Esophagus muscularis mucosa (tissue), 4 donors: ENCODE results near the gene EXOC3L1.

Source experiments
- EP300 ChIP-seq: sonication (generic); formaldehyde crosslinking; IDR thresholded peaks from one replicate; pipeline ENCODE4 v1.6.1; 2017; ENCODE audit warnings: antibody characterized with exemption
- POLR2A ChIP-seq: fragments of 450-650 bp; IDR thresholded peaks from one replicate; pipeline ENCODE4 v1.6.1; 2017; ENCODE audit warnings: antibody characterized with exemption, moderate library complexity, mild to moderate bottlenecking, low read depth
- TF ChIP-seq, protein P1 (sequence below), 3 experiments: fragments of 200-600 bp in 2 of 3; fragments of 450-650 bp in 1 of 3; sonication (generic) in 2 of 3; IDR thresholded peaks; one replicate each; pipeline ENCODE4 v1.5.1; 2017 to 2019; ENCODE audit warnings: antibody characterized with exemption in 3 of 3, mild to moderate bottlenecking in 2 of 3, moderate library complexity in 1 of 3

DNA sequence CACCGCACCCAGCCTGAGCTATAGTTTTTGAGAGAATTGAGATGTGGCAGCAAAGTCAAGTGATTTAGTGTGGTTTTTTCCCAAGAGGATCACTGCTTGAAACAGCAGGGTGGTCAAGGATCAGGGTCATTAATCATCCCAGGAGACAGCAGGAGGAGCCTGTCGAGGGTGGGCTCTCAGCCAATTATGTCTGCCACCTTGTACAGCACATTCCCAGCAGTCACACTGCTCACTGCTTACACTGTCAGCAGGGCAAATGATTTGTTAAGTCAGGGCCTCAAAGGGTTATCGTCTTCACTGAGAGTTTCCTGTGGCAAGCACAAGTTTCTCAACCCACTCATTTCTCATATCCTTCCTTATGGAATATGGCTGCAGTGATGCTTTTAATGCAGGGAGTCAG is 52.3 kb downstream of the EXOC3L1 start:
- TF ChIP-seq, protein P1, sequence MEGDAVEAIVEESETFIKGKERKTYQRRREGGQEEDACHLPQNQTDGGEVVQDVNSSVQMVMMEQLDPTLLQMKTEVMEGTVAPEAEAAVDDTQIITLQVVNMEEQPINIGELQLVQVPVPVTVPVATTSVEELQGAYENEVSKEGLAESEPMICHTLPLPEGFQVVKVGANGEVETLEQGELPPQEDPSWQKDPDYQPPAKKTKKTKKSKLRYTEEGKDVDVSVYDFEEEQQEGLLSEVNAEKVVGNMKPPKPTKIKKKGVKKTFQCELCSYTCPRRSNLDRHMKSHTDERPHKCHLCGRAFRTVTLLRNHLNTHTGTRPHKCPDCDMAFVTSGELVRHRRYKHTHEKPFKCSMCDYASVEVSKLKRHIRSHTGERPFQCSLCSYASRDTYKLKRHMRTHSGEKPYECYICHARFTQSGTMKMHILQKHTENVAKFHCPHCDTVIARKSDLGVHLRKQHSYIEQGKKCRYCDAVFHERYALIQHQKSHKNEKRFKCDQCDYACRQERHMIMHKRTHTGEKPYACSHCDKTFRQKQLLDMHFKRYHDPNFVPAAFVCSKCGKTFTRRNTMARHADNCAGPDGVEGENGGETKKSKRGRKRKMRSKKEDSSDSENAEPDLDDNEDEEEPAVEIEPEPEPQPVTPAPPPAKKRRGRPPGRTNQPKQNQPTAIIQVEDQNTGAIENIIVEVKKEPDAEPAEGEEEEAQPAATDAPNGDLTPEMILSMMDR (IDR thresholded peaks at IDR 0.05): no peak
- TF ChIP-seq EP300 (no peak), POLR2A (no peak)
